ENCODE measurements around the gene ZNF74. TPM values are rescaled to one million over a fixed set of nuclear protein-coding genes. Genes with fewer than 3 reads are reported as not detected.

The ZNF74 gene
- total and polyA plus RNA-seq, 7 donors, result 1.4 to 18.8 (median 11.4) TPM

DNA sequence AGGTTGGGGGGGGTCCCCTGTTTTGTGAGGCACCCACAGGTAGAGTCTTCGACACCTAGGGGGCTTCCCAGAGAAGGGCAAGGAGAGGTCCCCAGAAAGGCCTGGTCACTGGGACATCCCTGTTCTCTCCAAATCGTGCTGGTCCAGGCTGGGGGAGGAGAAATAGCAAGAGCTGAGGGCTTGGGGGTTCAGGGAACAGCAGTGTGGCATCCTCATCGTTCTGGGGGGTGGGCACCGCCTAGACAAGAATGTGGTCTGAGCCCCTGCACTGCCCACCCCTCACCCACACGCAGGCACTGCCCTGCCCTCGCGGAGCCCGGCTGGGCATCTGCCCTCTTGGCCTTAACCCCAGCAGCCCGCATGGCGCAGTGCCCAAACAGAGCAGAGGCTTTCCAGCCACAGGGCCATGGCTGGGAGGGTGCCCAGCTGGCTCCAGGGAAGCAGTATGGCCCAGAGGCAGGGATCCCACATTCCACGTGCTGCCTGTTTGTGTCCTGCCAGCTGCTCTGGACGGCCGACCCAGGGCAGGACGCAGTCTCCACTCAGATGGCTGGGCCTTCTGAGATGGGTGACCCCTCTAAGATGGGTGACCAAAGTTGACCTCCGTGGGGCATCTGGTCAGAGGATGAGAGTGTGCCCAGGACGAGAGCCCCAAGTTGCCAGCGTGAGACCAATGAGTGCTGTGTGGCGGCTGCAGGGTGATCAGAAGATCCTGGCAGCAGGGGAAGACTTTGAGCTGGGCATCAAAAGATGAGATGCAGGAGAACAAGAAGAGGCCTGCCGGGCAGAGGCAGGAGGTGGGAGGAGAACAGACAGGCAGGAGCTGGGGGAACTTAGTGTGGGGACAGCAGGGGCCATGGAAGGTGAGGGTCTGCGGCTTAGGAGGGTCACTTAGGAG lies 29.3 kb downstream of the ZNF74 start:
- Histone ChIP-seq H3K27me3 (no peaks in the 10 kb centered on the region), H3K36me3 (peaks cover 0 to 15% (median 5%) of the 10 kb centered on the region in 4 donors), H3K9me3 (no peaks in the 10 kb centered on the region), H3K4me1 (peaks cover 0 to 32% (median 30%) of the 10 kb centered on the region in 4 donors), H3K4me3 (no peak overlapping the region), H3K27ac (peak overlapping the region; percentile 33 to 71 (median 66))
- TF ChIP-seq POLR2AphosphoS5 (IDR thresholded peaks at IDR 0.05) (peak in 3 of 4 donors; percentile 32 to 56 (median 41)), POLR2A (IDR thresholded peaks at IDR 0.05) (no peak), EP300 (IDR thresholded peaks at IDR 0.05) (no peak)
- TF ChIP-seq, protein P1, sequence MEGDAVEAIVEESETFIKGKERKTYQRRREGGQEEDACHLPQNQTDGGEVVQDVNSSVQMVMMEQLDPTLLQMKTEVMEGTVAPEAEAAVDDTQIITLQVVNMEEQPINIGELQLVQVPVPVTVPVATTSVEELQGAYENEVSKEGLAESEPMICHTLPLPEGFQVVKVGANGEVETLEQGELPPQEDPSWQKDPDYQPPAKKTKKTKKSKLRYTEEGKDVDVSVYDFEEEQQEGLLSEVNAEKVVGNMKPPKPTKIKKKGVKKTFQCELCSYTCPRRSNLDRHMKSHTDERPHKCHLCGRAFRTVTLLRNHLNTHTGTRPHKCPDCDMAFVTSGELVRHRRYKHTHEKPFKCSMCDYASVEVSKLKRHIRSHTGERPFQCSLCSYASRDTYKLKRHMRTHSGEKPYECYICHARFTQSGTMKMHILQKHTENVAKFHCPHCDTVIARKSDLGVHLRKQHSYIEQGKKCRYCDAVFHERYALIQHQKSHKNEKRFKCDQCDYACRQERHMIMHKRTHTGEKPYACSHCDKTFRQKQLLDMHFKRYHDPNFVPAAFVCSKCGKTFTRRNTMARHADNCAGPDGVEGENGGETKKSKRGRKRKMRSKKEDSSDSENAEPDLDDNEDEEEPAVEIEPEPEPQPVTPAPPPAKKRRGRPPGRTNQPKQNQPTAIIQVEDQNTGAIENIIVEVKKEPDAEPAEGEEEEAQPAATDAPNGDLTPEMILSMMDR (IDR thresholded peaks at IDR 0.05), result no peak
- intact Hi-C loops (cut with DNase I), result no loop called here
- WGBS, 2 donors, result 65 to 76% methylated on average over 20 of the region's 20 CpGs
- DNase-seq, result peak; percentile 89

DNA sequence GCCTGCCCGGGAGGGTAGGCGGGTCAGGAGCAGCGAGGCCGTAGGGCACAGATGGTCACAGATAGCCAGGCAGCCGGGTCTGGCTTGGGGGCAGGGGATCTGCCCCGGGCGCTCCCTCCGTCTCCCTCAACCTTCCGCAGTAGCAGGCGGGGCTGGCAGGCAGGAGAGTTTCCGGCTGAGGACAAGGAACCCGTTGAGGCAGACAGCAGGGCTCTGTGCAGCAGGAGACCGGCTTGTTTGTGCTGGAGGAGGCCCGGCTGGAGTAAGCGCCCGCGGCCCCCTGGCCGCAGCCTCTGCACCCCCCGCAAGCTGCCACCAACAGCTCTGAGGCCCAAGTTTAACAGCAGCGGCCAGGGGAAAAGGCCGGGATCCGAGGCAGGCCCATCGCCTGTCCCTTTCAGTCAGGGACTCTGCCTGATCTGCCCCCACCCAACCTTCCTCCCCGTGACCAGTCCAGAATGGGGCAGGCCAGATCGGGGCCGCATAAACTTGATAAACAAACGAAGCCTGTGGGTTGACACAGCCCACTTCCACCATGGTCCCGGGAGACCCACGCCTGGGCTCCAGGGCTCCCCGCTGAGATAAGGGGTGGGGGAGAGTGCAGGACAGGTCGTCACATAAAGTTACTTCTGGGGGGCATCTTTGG lies 30.1 kb downstream of the ZNF74 start:
- H3K36me3 ChIP-seq, result peaks cover 0 to 19% (median 7%) of the 10 kb centered on the region in 4 donors
- no peaks in the 10 kb centered on the region for H3K27me3 ChIP-seq
- intact Hi-C loops (cut with DNase I), result no loop called here
- TF ChIP-seq POLR2AphosphoS5 (IDR thresholded peaks at IDR 0.05) (no peak), EP300 (IDR thresholded peaks at IDR 0.05) (no peak), POLR2A (IDR thresholded peaks at IDR 0.05) (no peak)
- TF ChIP-seq, protein P1 (IDR thresholded peaks at IDR 0.05), result no peak
- no peak overlapping the region for H3K4me3 ChIP-seq
- H3K27ac ChIP-seq, result peak overlapping the region; percentile 33 to 71 (median 66)
- DNase-seq, result no peak
- H3K9me3 ChIP-seq, result no peaks in the 10 kb centered on the region
- WGBS, 2 donors, result 44 to 64% methylated on average over 31 of the region's 31 CpGs
- H3K4me1 ChIP-seq, result peaks cover 0 to 28% (median 27%) of the 10 kb centered on the region in 4 donors

DNA sequence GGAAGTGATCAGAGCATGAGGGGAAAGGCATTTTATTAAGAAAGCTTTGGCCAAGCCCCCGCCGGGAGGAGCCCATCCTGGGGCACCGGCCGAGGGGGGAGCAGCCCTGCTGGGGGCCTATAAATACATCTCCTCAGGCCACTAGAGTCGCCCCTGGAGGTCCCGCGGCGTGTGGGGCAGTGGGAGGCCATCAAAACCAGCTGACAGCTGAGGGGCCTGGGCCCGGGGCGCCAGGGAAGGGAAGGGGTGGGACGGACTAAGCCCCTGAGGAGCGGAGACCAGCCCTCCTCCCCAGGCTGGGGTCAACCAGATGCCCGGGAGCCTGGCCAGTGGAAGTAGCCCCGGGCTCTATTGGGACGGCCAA lies 30.6 kb downstream of the ZNF74 start:
- Histone ChIP-seq H3K9me3 (no peaks in the 10 kb centered on the region), H3K4me3 (no peak overlapping the region), H3K27me3 (no peaks in the 10 kb centered on the region), H3K27ac (peak overlapping the region; percentile 33 to 71 (median 66)), H3K36me3 (peaks cover 0 to 24% (median 10%) of the 10 kb centered on the region in 4 donors), H3K4me1 (peaks cover 0 to 31% (median 27%) of the 10 kb centered on the region in 4 donors)
- 78 to 79% methylated on average over 15 of the region's 15 CpGs for WGBS, 2 donors
- TF ChIP-seq POLR2AphosphoS5 (IDR thresholded peaks at IDR 0.05) (no peak), POLR2A (IDR thresholded peaks at IDR 0.05) (no peak), EP300 (IDR thresholded peaks at IDR 0.05) (no peak)
- TF ChIP-seq, protein P1 (IDR thresholded peaks at IDR 0.05), result no peak
- intact Hi-C loops (cut with DNase I), result no loop called here
- DNase-seq, result no peak

DNA sequence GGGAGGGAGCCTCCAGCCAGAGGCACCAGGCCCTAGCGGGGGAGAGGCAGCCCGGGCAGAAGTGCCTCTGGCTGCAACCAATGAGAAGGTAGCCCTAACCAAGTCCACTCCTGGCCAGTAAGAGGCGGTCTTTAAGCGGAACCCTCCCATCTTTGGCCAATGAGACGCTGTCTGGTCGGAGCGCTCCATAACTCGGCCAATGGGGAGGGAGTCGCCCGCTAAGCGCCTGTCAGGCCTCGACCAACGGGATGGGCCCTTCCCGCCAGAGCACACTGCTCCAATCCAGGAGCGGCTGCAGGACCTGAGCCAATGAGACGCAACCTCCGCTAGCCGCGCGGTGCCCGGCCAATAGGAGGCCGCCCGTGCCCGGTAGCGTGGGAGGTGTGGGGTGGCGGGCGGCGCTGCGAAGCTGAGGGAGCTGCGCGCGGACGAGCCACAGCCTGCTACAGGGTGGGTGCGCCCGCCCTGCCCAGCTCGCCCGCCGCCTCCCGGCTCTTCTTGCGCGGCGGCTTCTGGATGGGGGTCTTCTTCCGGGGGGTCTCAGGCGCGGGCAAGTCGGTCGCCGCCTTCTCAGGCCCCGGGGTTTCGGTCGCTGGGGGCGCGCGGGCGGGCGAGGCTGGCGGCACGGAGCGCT lies 31.1 kb downstream of the ZNF74 start:
- no peak for DNase-seq
- 58 to 59% methylated on average over 59 of the region's 59 CpGs for WGBS, 2 donors
- H3K4me1 ChIP-seq, result peaks cover 0 to 36% (median 30%) of the 10 kb centered on the region in 4 donors
- H3K9me3 ChIP-seq, result no peaks in the 10 kb centered on the region
- intact Hi-C loops (cut with DNase I), result no loop called here
- TF ChIP-seq POLR2AphosphoS5 (IDR thresholded peaks at IDR 0.05) (no peak), EP300 (IDR thresholded peaks at IDR 0.05) (no peak), POLR2A (IDR thresholded peaks at IDR 0.05) (no peak)
- TF ChIP-seq, protein P1 (IDR thresholded peaks at IDR 0.05), result no peak
- H3K4me3 ChIP-seq, result peak overlapping the region in 1 of 4 donors; percentile 5
- H3K27me3 ChIP-seq, result no peaks in the 10 kb centered on the region
- peaks cover 0 to 25% (median 12%) of the 10 kb centered on the region in 4 donors for H3K36me3 ChIP-seq
- peak overlapping the region in 3 of 4 donors; percentile 33 to 71 (median 70) for H3K27ac ChIP-seq

All from sigmoid colon (tissue), 7 donors.